GM12878 (cell line): ENCODE results near the gene ZNF408. TPM values are rescaled to one million over a fixed set of nuclear protein-coding genes. Genes with fewer than 3 reads are reported as not detected.

Experiments used
- ATAC-seq: fragments of 200-7000 bp; cut with Tn5 transposase; 3 replicates; pipeline ENCODE4 v1.9.1; 2020; ENCODE audit warnings: mild to moderate bottlenecking, moderate library complexity
- BruUV-seq: library from RNA; stranded (reverse); fragments of 400-500 nt; replicated peaks from 2 replicates; lab custom pipeline; 2021; lab: Mats Ljungman, UMichigan
- CTCF ChIA-PET: fragments of 300-600 bp; sonication (Branson Sonifier 250); formaldehyde crosslinking; extraction: SDS; loops from one replicate; lab custom pipeline; 2021; ENCODE audit warnings: inconsistent platforms; lab: Yijun Ruan, JAX
- POLR2A ChIA-PET: fragments of 350-600 bp; formaldehyde crosslinking; extraction: SDS; loops from one replicate; lab custom pipeline; 2021; ENCODE audit warnings: inconsistent platforms; lab: Charles Lee
- RAD21 ChIA-PET: fragments of 300-600 bp; sonication (Branson Sonifier 250); formaldehyde crosslinking; loops from one replicate; lab custom pipeline; 2023; ENCODE audit warnings: antibody characterized with exemption; ENCODE audit not compliant: unreplicated experiment; lab: Charles Lee
- SMC1A ChIA-PET: fragments of 300-600 bp; sonication (Branson Sonifier 250); formaldehyde crosslinking; loops from one replicate; lab custom pipeline; 2023; ENCODE audit not compliant: unreplicated experiment, uncharacterized antibody; lab: Charles Lee
- DNase-seq: peaks from one replicate; pipeline ENCODE4 v3.0.0-alpha.2; 2011; ENCODE audit warnings: low read depth, low spot score
- FAIRE-seq: peaks from 3 replicates; lab custom pipeline; 2011; peaks lifted over from hg19 to GRCh38; lab: Jason Lieb, UNC
- H2AFZ ChIP-seq: 2 replicates; pipeline ENCODE4 v1.6.0; 2011; ENCODE audit warnings: low read depth, low read length, control low read depth; ENCODE audit not compliant: control insufficient read depth
- H3K27ac ChIP-seq: 2 replicates; pipeline ENCODE4 v1.5.1; 2011; ENCODE audit warnings: control low read depth; ENCODE audit not compliant: control insufficient read depth, insufficient read depth
- H3K27me3 ChIP-seq, 2 experiments: replicated peaks in 1 of 2; 2 replicates each; pipeline versions ENCODE4 v1.6.0 to v1.6.1; 2011; ENCODE audit warnings: low read length in 1 of 2; ENCODE audit not compliant: control insufficient read depth in 2 of 2, insufficient read depth in 2 of 2
- H3K36me3 ChIP-seq, 2 experiments: 2 replicates each; pipeline ENCODE4 v1.5.1; 2011; ENCODE audit warnings: low read length in 1 of 2; ENCODE audit not compliant: control insufficient read depth in 2 of 2, insufficient read depth in 2 of 2
- H3K4me1 ChIP-seq: 2 replicates; pipeline ENCODE4 v1.6.1; 2011; ENCODE audit warnings: mild to moderate bottlenecking, low read length, moderate library complexity, mixed read lengths; ENCODE audit not compliant: control insufficient read depth, insufficient read depth
- H3K4me2 ChIP-seq: 2 replicates; pipeline ENCODE4 v1.6.0; 2011; ENCODE audit warnings: control low read depth; ENCODE audit not compliant: control insufficient read depth, insufficient read depth
- H3K4me3 ChIP-seq: fragments of 200-600 bp; sonication (generic); 2 replicates; pipeline ENCODE4 v1.5.1; 2016
- H3K79me2 ChIP-seq: 2 replicates; pipeline ENCODE4 v1.6.0; 2011; ENCODE audit warnings: low read length; ENCODE audit not compliant: control insufficient read depth, insufficient read depth
- H3K9ac ChIP-seq: 2 replicates; pipeline ENCODE4 v1.8.0; 2011; ENCODE audit warnings: low read length, control low read depth, mixed read lengths; ENCODE audit not compliant: control insufficient read depth, insufficient read depth
- H3K9me3 ChIP-seq: replicated peaks from 3 replicates; pipeline ENCODE4 v1.5.1; 2011; ENCODE audit warnings: mild to moderate bottlenecking, low read length; ENCODE audit not compliant: control insufficient read depth, insufficient read depth
- H4K20me1 ChIP-seq: 2 replicates; pipeline ENCODE4 v1.6.0; 2011; ENCODE audit not compliant: control insufficient read depth, insufficient read depth
- EED ChIP-seq: sonication (generic); IDR thresholded peaks from 2 replicates; pipeline ENCODE4 v1.6.1; 2016; ENCODE audit warnings: antibody characterized with exemption, low read depth
- FOS ChIP-seq: IDR thresholded peaks from 3 replicates; pipeline ENCODE4 v1.6.1; 2011; ENCODE audit warnings: borderline replicate concordance; ENCODE audit not compliant: insufficient read length; ENCODE audit errors: extremely low read depth
- PBX3 ChIP-seq: IDR thresholded peaks from 2 replicates; pipeline ENCODE4 v1.6.1; 2011; ENCODE audit warnings: mild to moderate bottlenecking, low read depth, low read length, moderate library complexity; ENCODE audit not compliant: insufficient replicate concordance
- STAT1 ChIP-seq: fragments of 450-650 bp; conservative IDR thresholded peaks from 2 replicates; pipeline ENCODE4 v1.6.1; 2014; ENCODE audit warnings: antibody characterized with exemption, mild to moderate bottlenecking
- WGBS: methylation state at CpG from one replicate; pipeline ENCODE4 v1.1.6; 2016; ENCODE audit warnings: low lambda C conversion rate; ENCODE audit not compliant: insufficient replicate concordance, insufficient coverage; ENCODE audit errors: missing lambda C conversion rate; 5-methylcytosine and 5-hydroxymethylcytosine counted together
- in situ Hi-C: fragments of 300-500 bp; cut with MboI; formaldehyde crosslinking; loops from 9 replicates; pipeline ENCODE4 v1.14.3; 2018; ENCODE audit warnings: mixed read lengths
- intact Hi-C: fragments of 100-400 bp; cut with micrococcal nuclease; formaldehyde crosslinking; loops from one replicate; pipeline ENCODE4 v1.14.2; 2022; ENCODE audit not compliant: unreplicated experiment
- polyA plus RNA-seq, 11 experiments: library from polyadenylated mRNA; depleted of rRNA in 4 of 11; unstranded in 6 of 11; stranded (reverse) in 5 of 11; fragments of >200 nt; fragmentation: Nextera tagmentation in 4 of 11; fragmentation: Illumina TruSeq in 1 of 11; extraction: Ambion mirVana in 4 of 11; extraction: Trizol in 1 of 11; gene quantifications; 1 replicate in 1 of 11; 2 replicates in 10 of 11; pipeline versions ENCODE4 v1.2.1 to v1.2.3, GENCODE V29; 2011 to 2016; ENCODE audit warnings: inconsistent platforms in 2 of 11, missing spikeins in 2 of 11, low read depth in 1 of 11
- total RNA-seq, 4 experiments: library from RNA; depleted of rRNA in 3 of 4; stranded (reverse); fragments of >200 nt in 3 of 4; fragmentation: Illumina TruSeq in 1 of 4; extraction: Trizol in 1 of 4; gene quantifications; 2 replicates each; pipeline versions ENCODE4 v1.2.1 to v1.2.3, GENCODE V29; 2013 to 2021
- TF ChIP-seq, protein P1 (sequence below): IDR thresholded peaks from 2 replicates; pipeline ENCODE4 v1.6.1; 2011; ENCODE audit warnings: borderline replicate concordance, low read depth, mild to moderate bottlenecking, moderate library complexity, low read length; ENCODE audit not compliant: insufficient read depth, poor library complexity, severe bottlenecking

The ZNF408 gene
- total and polyA plus RNA-seq, 10 of the 15 experiments (the other 5 are each of a cell fraction or from before 2014, with no cell fraction given) = 0.19 to 11.3 (median 7.2) TPM

GRCh38 chr11:46677991-46678740, 22.7 kb upstream of the ZNF408 start:
- Histone ChIP-seq H3K4me3 (no peak overlapping the region), H3K27ac (no peak overlapping the region), H3K79me2 (no peaks in the 10 kb centered on the region), H3K36me3 (peaks cover 3 to 25% of the 10 kb centered on the region in 2 experiments; a peak in 3 of 4 replicates), H4K20me1 (no peaks in the 10 kb centered on the region), H3K4me2 (no peak overlapping the region), H3K9me3 (no peaks in the 10 kb centered on the region), H2AFZ (no peak overlapping the region)
- intact Hi-C loops = no loop called here
- in situ Hi-C loops = no loop called here
- CTCF ChIA-PET = no interaction called here
- FAIRE-seq (no peak), ATAC-seq (peak; percentile 32; the same call in 2 of the 3 replicates)
- no TSS peak for BruUV-seq
- TF ChIP-seq, protein P1, sequence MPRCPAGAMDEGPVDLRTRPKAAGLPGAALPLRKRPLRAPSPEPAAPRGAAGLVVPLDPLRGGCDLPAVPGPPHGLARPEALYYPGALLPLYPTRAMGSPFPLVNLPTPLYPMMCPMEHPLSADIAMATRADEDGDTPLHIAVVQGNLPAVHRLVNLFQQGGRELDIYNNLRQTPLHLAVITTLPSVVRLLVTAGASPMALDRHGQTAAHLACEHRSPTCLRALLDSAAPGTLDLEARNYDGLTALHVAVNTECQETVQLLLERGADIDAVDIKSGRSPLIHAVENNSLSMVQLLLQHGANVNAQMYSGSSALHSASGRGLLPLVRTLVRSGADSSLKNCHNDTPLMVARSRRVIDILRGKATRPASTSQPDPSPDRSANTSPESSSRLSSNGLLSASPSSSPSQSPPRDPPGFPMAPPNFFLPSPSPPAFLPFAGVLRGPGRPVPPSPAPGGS = no peak
- TF ChIP-seq FOS (no peak), PBX3 (no peak), STAT1 (no peak), EED (no peak)
- TF ChIP-seq, all 136 proteins: peak for 0
- Histone ChIP-seq H3K27me3 (no peaks in the 10 kb centered on the region), H3K4me1 (no peaks in the 10 kb centered on the region), H3K9ac (no peak overlapping the region)
- no peak for DNase-seq
- POLR2A ChIA-PET = interaction anchor here (0.7 kb wide), 1 partner anchor 562 kb away, joined by 5 read pairs; no protein-coding TSS in a partner anchor
- RAD21 ChIA-PET = interaction anchor here (0.7 kb wide), 1 partner anchor 48 kb away, joined by 4 read pairs; no protein-coding TSS in a partner anchor
- WGBS = 87% methylated on average over 10 of the region's 10 CpGs
- SMC1A ChIA-PET = no interaction called here
